HepG2 (cell line): ENCODE results near the gene ADAMTS2.

ENCODE experiments used
- CHD4 ChIP-seq: fragments of 200-600 bp; sonication (generic); IDR thresholded peaks from 2 replicates; pipeline ENCODE4 v1.7.0; 2017; ENCODE audit warnings: mild to moderate bottlenecking, low read length, borderline replicate concordance
- ELF4 ChIP-seq: sonication (generic); formaldehyde crosslinking; IDR thresholded peaks from 2 replicates; pipeline ENCODE4 v1.5.0; 2020; ENCODE audit warnings: missing genetic modification reagents, mild to moderate bottlenecking, moderate library complexity, borderline replicate concordance
- FOXJ3 ChIP-seq: sonication (generic); formaldehyde crosslinking; IDR thresholded peaks from 2 replicates; pipeline ENCODE4 v1.4.0; 2020; ENCODE audit warnings: missing genetic modification reagents, mild to moderate bottlenecking, borderline replicate concordance
- REXO4 ChIP-seq: sonication (generic); formaldehyde crosslinking; IDR thresholded peaks from 2 replicates; pipeline ENCODE4 v1.8.0; 2022; ENCODE audit warnings: missing genetic modification reagents, mild to moderate bottlenecking, borderline replicate concordance
- SIN3A ChIP-seq: IDR thresholded peaks from 2 replicates; pipeline ENCODE4 v1.6.1; 2011; ENCODE audit warnings: low read depth, mild to moderate bottlenecking, control low read depth, low read length, borderline replicate concordance
- SP1 ChIP-seq, 2 experiments: fragments of 450-650 bp in 1 of 2; sonication (generic) in 1 of 2; formaldehyde crosslinking in 1 of 2; IDR thresholded peaks; 2 replicates each; pipeline versions ENCODE4 v1.4.0 to v1.6.1; 2016 to 2020; ENCODE audit warnings: missing genetic modification reagents in 1 of 2
- TBP ChIP-seq: sonication (generic); formaldehyde crosslinking; IDR thresholded peaks from 2 replicates; pipeline ENCODE4 v1.5.0; 2020; ENCODE audit warnings: missing genetic modification reagents
- ZFY ChIP-seq: sonication (generic); formaldehyde crosslinking; IDR thresholded peaks from 2 replicates; pipeline ENCODE4 v1.4.0; 2020; ENCODE audit warnings: missing genetic modification reagents
- ZNF530 ChIP-seq: sonication (generic); formaldehyde crosslinking; IDR thresholded peaks from 2 replicates; pipeline ENCODE4 v1.5.0; 2020; ENCODE audit warnings: low read depth, mild to moderate bottlenecking, missing genetic modification reagents
- TF ChIP-seq, protein P1 (sequence below): sonication (generic); formaldehyde crosslinking; conservative IDR thresholded peaks from 2 replicates; pipeline ENCODE4 v1.4.0; 2020; ENCODE audit warnings: missing genetic modification reagents
- TF ChIP-seq, protein P2 (sequence below): IDR thresholded peaks from 2 replicates; pipeline ENCODE4 v1.6.1; 2016; ENCODE audit warnings: control low read depth
- TF ChIP-seq, protein P3 (sequence below): sonication (generic); formaldehyde crosslinking; IDR thresholded peaks from 2 replicates; pipeline ENCODE4 v1.8.1; 2023; ENCODE audit warnings: mild to moderate bottlenecking, missing genetic modification reagents

DNA sequence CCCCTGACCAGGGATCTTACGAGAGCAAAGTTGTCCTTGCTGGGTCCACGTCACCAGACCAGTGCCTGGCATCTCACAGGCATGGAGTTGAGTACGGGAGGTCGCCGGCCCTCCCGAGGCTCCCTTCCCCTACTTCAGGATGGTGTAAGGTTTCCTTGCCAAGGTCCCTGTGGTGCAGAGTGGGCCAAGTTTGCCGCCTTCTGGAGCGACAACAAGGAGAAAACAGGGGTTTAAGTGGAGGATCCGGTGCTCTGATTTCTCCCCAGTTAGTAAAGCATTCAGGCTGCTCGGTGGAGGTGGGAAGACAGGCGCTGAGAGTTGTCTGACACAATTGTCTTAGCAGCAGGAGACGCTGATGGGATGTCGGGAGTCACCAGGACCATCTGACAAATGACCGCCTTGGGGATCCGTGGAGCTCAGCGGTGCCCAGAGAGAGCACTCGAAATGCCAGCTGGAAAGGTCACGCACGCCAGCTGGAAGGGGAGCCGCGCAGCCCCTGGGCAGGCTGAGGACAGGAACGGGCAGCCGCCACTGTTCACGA is 37.3 kb downstream of the ADAMTS2 start:
- TF ChIP-seq SP1 (IDR thresholded peaks at IDR 0.05) (no peak), SP1 (CRISPR knock-in tag; IDR thresholded peaks at IDR 0.05) (no peak), SIN3A (no peak), CHD4 (no peak), ZFY (no peak), FOXJ3 (CRISPR knock-in tag) (no peak), REXO4 (CRISPR knock-in tag) (no peak), ZNF530 (CRISPR knock-in tag) (no peak), ELF4 (CRISPR knock-in tag) (no peak), TBP (CRISPR knock-in tag) (no peak)
- TF ChIP-seq, protein P1, sequence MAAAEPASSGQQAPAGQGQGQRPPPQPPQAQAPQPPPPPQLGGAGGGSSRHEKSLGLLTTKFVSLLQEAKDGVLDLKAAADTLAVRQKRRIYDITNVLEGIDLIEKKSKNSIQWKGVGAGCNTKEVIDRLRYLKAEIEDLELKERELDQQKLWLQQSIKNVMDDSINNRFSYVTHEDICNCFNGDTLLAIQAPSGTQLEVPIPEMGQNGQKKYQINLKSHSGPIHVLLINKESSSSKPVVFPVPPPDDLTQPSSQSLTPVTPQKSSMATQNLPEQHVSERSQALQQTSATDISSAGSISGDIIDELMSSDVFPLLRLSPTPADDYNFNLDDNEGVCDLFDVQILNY: no peak
- TF ChIP-seq, protein P2, sequence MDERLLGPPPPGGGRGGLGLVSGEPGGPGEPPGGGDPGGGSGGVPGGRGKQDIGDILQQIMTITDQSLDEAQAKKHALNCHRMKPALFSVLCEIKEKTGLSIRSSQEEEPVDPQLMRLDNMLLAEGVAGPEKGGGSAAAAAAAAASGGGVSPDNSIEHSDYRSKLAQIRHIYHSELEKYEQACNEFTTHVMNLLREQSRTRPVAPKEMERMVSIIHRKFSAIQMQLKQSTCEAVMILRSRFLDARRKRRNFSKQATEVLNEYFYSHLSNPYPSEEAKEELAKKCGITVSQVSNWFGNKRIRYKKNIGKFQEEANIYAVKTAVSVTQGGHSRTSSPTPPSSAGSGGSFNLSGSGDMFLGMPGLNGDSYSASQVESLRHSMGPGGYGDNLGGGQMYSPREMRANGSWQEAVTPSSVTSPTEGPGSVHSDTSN (CRISPR knock-in tag): no peak
- TF ChIP-seq, protein P3, sequence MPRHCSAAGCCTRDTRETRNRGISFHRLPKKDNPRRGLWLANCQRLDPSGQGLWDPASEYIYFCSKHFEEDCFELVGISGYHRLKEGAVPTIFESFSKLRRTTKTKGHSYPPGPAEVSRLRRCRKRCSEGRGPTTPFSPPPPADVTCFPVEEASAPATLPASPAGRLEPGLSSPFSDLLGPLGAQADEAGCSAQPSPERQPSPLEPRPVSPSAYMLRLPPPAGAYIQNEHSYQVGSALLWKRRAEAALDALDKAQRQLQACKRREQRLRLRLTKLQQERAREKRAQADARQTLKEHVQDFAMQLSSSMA (CRISPR knock-in tag): no peak
